Right cardiac atrium (tissue), 5 donors: ENCODE measurements around the gene CHST11. TPM values are rescaled to one million over a fixed set of nuclear protein-coding genes. Genes with fewer than 3 reads are reported as not detected.
A peak's percentile ranks its signal among the peaks of the same experiment; 100 is the strongest.

Source experiments
- ATAC-seq, 2 donors: fragments of 200-7000 bp; cut with Tn5 transposase; one replicate each; pipeline versions ENCODE4 v1.8.0 to v1.9.1; 2020; ENCODE audit warnings: moderate library complexity in 2 of 2, mild to moderate bottlenecking in 1 of 2
- DNase-seq, 3 donors: peaks; one replicate each; pipeline ENCODE4 v3.0.0-alpha.2; 2020
- H3K27ac ChIP-seq: one replicate; pipeline ENCODE4 v1.5.1; 2013; ENCODE audit warnings: mild to moderate bottlenecking, low read length, control low read depth, moderate library complexity
- H3K27me3 ChIP-seq: one replicate; pipeline ENCODE4 v1.6.1; 2013; ENCODE audit not compliant: control insufficient read depth, insufficient read depth
- H3K4me1 ChIP-seq: one replicate; pipeline ENCODE4 v1.6.1; 2013; ENCODE audit warnings: low read length; ENCODE audit not compliant: control insufficient read depth, insufficient read depth
- H3K4me3 ChIP-seq: one replicate; pipeline ENCODE4 v1.5.1; 2013; ENCODE audit warnings: low read length, control low read depth
- H3K9me3 ChIP-seq: one replicate; pipeline ENCODE4 v1.6.1; 2013; ENCODE audit warnings: low read length; ENCODE audit not compliant: control insufficient read depth
- whole genome bisulfite sequencing: extraction: QIAGEN DNeasy Blood & Tissue Kit; methylation state at CpG from one replicate; pipeline ENCODE4 v1.1.7; 2013; 5-methylcytosine and 5-hydroxymethylcytosine counted together
- intact Hi-C, 4 donors: fragments of 100-400 bp; cut with DNase I; formaldehyde crosslinking; loops; one replicate each; pipeline versions ENCODE4 v1.11.0 to v1.14.0; 2022 to 2023
- polyA plus RNA-seq: library from polyadenylated mRNA; stranded (reverse); fragments of 200-250 nt; gene quantifications from one replicate; pipeline ENCODE4 v1.2.3, GENCODE V29; 2013
- total RNA-seq, 4 donors: library from RNA; stranded (reverse); fragmentation: NEBNext Ultra II Directional; extraction: Animal tissue kit (Norgen Biotek cat#: 25700); gene quantifications; one replicate each; pipeline ENCODE4 v1.2.1, GENCODE V29; 2021
- donor health status: healthy with polysubstance abuse.
- donor health status: DM: no; HTN: yes; CAD: no.
- donor health status: DM: no; HTN: no; CAD: no.
- donor health status: DM: no; HTN: yes; CAD: no; lungs with severe emphysema.
- donor health status: DM: yes; HTN: yes; CAD: no.

Gene CHST11
- total and polyA plus RNA-seq, 5 donors, result 3.1 to 11.8 (median 9.9) TPM

GRCh38 chr12:104533134-104533533 lies 76.4 kb downstream of the CHST11 start:
- Histone ChIP-seq H3K27ac (no peak overlapping the region), H3K9me3 (no peaks in the 10 kb centered on the region), H3K27me3 (no peaks in the 10 kb centered on the region), H3K4me3 (no peak overlapping the region), H3K4me1 (no peaks in the 10 kb centered on the region)
- intact Hi-C loops, result no loop called here
- ATAC-seq, result no peak
- DNase-seq, result no peak
- 92% methylated on average over 2 of the region's 2 CpGs for WGBS

GRCh38 chr12:104534162-104534856 lies 77.6 kb downstream of the CHST11 start:
- no peak for DNase-seq
- Histone ChIP-seq H3K4me1 (no peaks in the 10 kb centered on the region), H3K27me3 (no peaks in the 10 kb centered on the region), H3K4me3 (no peak overlapping the region), H3K9me3 (no peaks in the 10 kb centered on the region), H3K27ac (no peak overlapping the region)
- intact Hi-C loops, result no loop called here
- no peak for ATAC-seq
- WGBS, result 66% methylated on average over 10 of the region's 10 CpGs

- ATAC-seq, result no peak
- intact Hi-C loops, result no loop called here
- no peak for DNase-seq
Measured at GRCh38 chr12:104534857-104535248, 78.1 kb downstream of the CHST11 start.

GRCh38 chr12:104535369-104535768 lies 78.6 kb downstream of the CHST11 start:
- Histone ChIP-seq H3K27me3 (no peaks in the 10 kb centered on the region), H3K27ac (no peak overlapping the region), H3K4me3 (no peak overlapping the region), H3K9me3 (no peaks in the 10 kb centered on the region), H3K4me1 (no peaks in the 10 kb centered on the region)
- WGBS, result 95% methylated on average over 3 of the region's 3 CpGs
- no peak for ATAC-seq
- DNase-seq, result no peak
- intact Hi-C loops, result no loop called here

More at GRCh38 chr12:104534857-104535248, 78.1 kb downstream of the CHST11 start:
- H3K4me1 ChIP-seq, result no peaks in the 10 kb centered on the region
- no peaks in the 10 kb centered on the region for H3K9me3 ChIP-seq
- H3K27me3 ChIP-seq, result no peaks in the 10 kb centered on the region
- no peak overlapping the region for H3K27ac ChIP-seq
- H3K4me3 ChIP-seq, result no peak overlapping the region
- 97% methylated on average over 3 of the region's 3 CpGs for WGBS

GRCh38 chr12:104536841-104537240 lies 80.1 kb downstream of the CHST11 start:
- WGBS, result 94% methylated on average over 2 of the region's 2 CpGs
- no peak for ATAC-seq
- intact Hi-C loops, result no loop called here

GRCh38 chr12:104538056-104538455 lies 81.3 kb downstream of the CHST11 start:
- no peaks in the 10 kb centered on the region for H3K27me3 ChIP-seq
- DNase-seq (no peak), ATAC-seq (no peak)
- intact Hi-C loops, result no loop called here
- WGBS, result 94% methylated on average over 4 of the region's 4 CpGs
- H3K4me1 ChIP-seq, result no peaks in the 10 kb centered on the region
- no peak overlapping the region for H3K27ac ChIP-seq
- H3K4me3 ChIP-seq, result no peak overlapping the region
- no peaks in the 10 kb centered on the region for H3K9me3 ChIP-seq

More at GRCh38 chr12:104536841-104537240, 80.1 kb downstream of the CHST11 start:
- H3K9me3 ChIP-seq, result no peaks in the 10 kb centered on the region
- no peaks in the 10 kb centered on the region for H3K27me3 ChIP-seq
- H3K27ac ChIP-seq, result no peak overlapping the region
- DNase-seq, result no peak
- no peak overlapping the region for H3K4me3 ChIP-seq
- no peaks in the 10 kb centered on the region for H3K4me1 ChIP-seq

DNA sequence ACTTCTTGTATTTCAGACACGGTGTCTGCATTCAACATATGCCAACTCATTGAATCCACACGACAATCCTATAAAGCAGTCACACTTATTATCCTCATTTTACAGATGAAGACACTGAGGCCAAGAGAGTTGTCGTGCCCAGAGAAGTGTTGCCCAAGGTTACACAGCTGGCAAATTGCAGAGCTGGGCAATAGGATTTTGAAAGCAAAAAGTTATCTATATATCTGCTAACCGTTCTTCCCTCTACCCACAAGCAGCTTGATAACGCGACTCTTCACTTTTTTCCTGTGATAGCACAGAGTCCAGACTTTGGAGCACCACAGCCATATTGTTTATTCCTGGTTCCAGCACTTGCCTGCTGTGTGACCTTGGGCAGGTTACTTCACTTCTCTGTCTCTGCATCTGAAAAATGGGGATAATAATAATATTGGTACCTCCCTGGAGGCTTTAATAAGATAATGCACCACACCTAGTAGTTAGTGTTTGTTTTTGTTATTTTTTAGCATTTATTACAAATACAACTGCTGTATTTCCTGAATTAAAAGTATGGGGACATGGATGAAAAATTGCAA lies 82.2 kb downstream of the CHST11 start:
- intact Hi-C loops, result no loop called here
- ATAC-seq (no peak), DNase-seq (no peak)
- Histone ChIP-seq H3K4me1 (no peaks in the 10 kb centered on the region), H3K27me3 (no peaks in the 10 kb centered on the region), H3K4me3 (no peak overlapping the region), H3K27ac (no peak overlapping the region), H3K9me3 (no peaks in the 10 kb centered on the region)
- 82% methylated on average over 6 of the region's 6 CpGs for WGBS

DNA sequence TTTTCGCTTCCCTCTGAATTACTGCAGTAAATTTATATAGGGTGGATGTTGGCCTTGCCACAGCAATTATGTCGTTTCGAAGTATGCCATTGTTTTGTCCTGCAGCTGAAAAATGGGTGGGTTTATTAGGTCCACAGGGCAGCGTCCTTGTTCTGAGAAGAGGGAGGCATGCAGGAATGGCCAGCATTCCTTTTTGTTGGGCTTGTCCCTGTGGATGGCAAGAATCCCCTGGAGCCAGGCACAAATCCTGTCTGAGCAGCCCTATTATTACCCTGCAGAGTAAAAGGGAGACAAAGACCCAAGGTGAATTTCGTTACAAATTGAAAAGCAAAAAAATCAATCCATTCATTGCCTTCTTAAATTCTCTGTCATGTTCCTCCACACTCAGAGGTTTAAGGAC lies 88.1 kb downstream of the CHST11 start:
- intact Hi-C loops, result no loop called here
- WGBS, result 92% methylated on average over 5 of the region's 5 CpGs
- no peaks in the 10 kb centered on the region for H3K9me3 ChIP-seq

DNA sequence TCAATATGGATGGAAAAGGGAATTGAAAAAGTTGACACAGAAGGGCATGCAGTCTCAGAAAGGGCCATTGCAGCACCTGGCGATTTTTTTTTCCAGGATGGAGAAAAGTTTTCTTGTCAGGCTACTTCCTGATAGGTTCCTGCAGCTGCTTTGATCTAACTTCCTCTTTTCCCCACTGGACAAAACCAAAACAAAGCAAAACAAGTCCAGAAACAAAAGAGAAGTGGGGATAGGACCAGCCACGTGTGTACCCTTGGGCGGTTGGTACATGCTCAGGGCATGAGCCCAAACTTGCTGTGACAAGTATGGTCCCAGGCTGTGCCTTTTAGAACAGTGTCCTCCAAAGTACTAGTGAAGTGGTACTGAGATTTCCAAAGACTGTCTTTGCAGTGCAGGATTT lies 89.8 kb downstream of the CHST11 start:
- Histone ChIP-seq H3K27me3 (no peaks in the 10 kb centered on the region), H3K9me3 (no peaks in the 10 kb centered on the region), H3K27ac (no peak overlapping the region), H3K4me3 (no peak overlapping the region), H3K4me1 (peaks cover 4% of the 10 kb centered on the region)
- ATAC-seq (peak in 1 of 2 donors; percentile 53), DNase-seq (no peak)
- intact Hi-C loops, result no loop called here
- 46% methylated on average over 3 of the region's 3 CpGs for WGBS

More for the DNA sequence above, 88.1 kb downstream of the CHST11 start:
- Histone ChIP-seq H3K4me1 (peaks cover 4% of the 10 kb centered on the region), H3K27me3 (no peaks in the 10 kb centered on the region), H3K27ac (no peak overlapping the region), H3K4me3 (no peak overlapping the region)
- DNase-seq (no peak), ATAC-seq (no peak)

- intact Hi-C loops, result no loop called here
- Histone ChIP-seq H3K4me1 (peaks cover 4% of the 10 kb centered on the region), H3K4me3 (no peak overlapping the region), H3K27me3 (no peaks in the 10 kb centered on the region), H3K27ac (no peak overlapping the region), H3K9me3 (no peaks in the 10 kb centered on the region)
- no peak for ATAC-seq
- DNase-seq, result no peak
- 71% methylated on average over 9 of the region's 9 CpGs for WGBS
Measured at GRCh38 chr12:104547235-104547634, 90.5 kb downstream of the CHST11 start.

DNA sequence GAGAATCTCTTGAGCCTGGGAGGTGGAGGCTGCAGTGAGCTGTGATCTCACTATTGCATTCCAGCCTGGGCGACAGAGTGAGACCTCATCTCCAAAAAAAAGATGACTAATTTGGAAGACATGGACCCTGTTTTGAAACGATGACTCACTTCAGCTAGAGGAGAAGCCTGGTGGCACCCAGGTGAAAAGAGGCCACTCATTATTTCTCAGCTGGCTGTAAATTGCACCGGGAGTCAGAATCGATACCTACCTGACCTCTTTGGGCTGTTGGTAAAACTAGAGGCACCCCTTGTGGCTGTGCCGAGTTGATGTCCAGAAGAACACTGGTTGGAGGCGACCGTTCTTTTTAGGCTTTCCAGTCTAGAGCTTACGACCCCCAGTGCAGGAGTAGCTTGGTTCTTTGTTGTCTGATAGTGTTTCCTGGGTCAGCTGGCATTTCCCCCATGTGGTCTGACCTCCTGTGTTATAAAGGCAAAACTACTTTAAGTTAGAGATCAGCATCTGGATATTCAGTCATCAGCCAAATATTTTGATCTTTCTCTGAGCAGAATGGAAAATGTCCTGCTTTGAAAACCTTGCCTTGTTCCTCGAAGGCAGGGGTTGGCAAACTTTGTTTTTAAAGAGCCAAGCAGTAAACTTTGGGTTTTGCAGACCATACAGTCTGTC lies 93.2 kb downstream of the CHST11 start:
- WGBS, result 85% methylated on average over 9 of the region's 9 CpGs
- intact Hi-C loops, result no loop called here
- ATAC-seq, result no peak

More for the DNA sequence above, 93.2 kb downstream of the CHST11 start:
- Histone ChIP-seq H3K27ac (no peak overlapping the region), H3K4me1 (peaks cover 4% of the 10 kb centered on the region), H3K4me3 (no peak overlapping the region), H3K27me3 (no peaks in the 10 kb centered on the region), H3K9me3 (no peaks in the 10 kb centered on the region)
- DNase-seq, result no peak
